ENCODE data around the gene CNTNAP5.

DNA sequence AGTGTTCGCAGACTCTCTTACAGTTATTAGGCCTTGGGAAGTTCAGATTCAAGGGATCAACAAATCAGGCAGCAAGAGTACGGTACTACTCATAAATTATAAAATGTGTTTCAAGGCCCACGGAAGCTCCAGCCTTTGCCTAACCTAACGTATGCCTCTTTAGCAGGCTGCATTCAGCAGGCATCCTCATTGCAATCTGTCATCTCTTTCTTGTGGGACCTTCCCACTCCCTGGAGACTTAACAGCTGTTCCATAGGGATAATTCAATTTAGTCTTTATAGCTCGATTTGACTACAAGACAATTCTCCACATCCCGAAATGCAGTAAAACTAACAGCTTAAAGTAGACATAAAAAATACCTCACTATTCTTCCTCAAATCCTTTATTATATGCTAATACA, 453.7 kb downstream of the CNTNAP5 start:
- TF ChIP-seq CTCF (IDR thresholded peaks at IDR 0.05; ENCODE audit: low read length) (no peak), EZH2phosphoT487 (IDR thresholded peaks at IDR 0.05; ENCODE audit: low read length) (no peak), EZH2 (optimal IDR thresholded peaks at IDR 0.05; ENCODE audit: low read depth, low read length) (no peak)

Data from MM.1S (cell line).